Measurements from ENCODE around the gene PEX6.

The PEX6 gene

GRCh38 chr6:42978839-42979522 lies at the start of gene PEX6:
Gene PEX6 (minus strand): TSS chr6:42979181. CDS start chr6:42979150, 31 bp downstream.
- DNase-seq (ENCODE audit: low read depth, low spot score): no peak
- peak within 1 kb of the TSS; percentile 76 for H3K27ac ChIP-seq

GRCh38 chr6:43026365-43026764 lies 47.4 kb upstream of the PEX6 start:
- no peak for DNase-seq (ENCODE audit: low read depth, low spot score)
- no peak overlapping the region for H3K27ac ChIP-seq

- no peak overlapping the region for H3K27ac ChIP-seq
- DNase-seq (ENCODE audit: low read depth, low spot score): no peak
Observed at GRCh38 chr6:43024436-43024835, 45.5 kb upstream of the PEX6 start.

GRCh38 chr6:43021270-43022047 lies 42.5 kb upstream of the PEX6 start, which contains the start of gene RRP36:
Gene RRP36 (plus strand): TSS chr6:43021623. CDS start chr6:43021655, 32 bp downstream.
- DNase-seq (ENCODE audit: low read depth, low spot score): no peak
- peak within 1 kb of the TSS; percentile 73 for H3K27ac ChIP-seq

- DNase-seq (ENCODE audit: low read depth, low spot score): no peak
- H3K27ac ChIP-seq: peak overlapping the region; percentile 73
Observed at GRCh38 chr6:43020847-43021246, 41.9 kb upstream of the PEX6 start.

GRCh38 chr6:43020052-43020705 lies 41.2 kb upstream of the PEX6 start:
- no peak for DNase-seq (ENCODE audit: low read depth, low spot score)
- H3K27ac ChIP-seq: no peak overlapping the region

- no peak overlapping the region for H3K27ac ChIP-seq
- no peak for DNase-seq (ENCODE audit: low read depth, low spot score)
Observed at GRCh38 chr6:43019152-43019551, 40.2 kb upstream of the PEX6 start.

- DNase-seq (ENCODE audit: low read depth, low spot score): no peak
- H3K27ac ChIP-seq: no peak overlapping the region
Observed at GRCh38 chr6:43016943-43017334, 38.0 kb upstream of the PEX6 start.

GRCh38 chr6:43016176-43016942 lies 37.4 kb upstream of the PEX6 start:
- H3K27ac ChIP-seq: no peak overlapping the region
- DNase-seq (ENCODE audit: low read depth, low spot score): no peak

GRCh38 chr6:43014434-43014909 lies 35.5 kb upstream of the PEX6 start:
- DNase-seq (ENCODE audit: low read depth, low spot score): no peak
- H3K27ac ChIP-seq: no peak overlapping the region

- peak within 1 kb of the TSS; percentile 33 for H3K27ac ChIP-seq
- peak; percentile 98 for DNase-seq (ENCODE audit: low read depth, low spot score)
Observed at GRCh38 chr6:43013843-43014433, 35.0 kb upstream of the PEX6 start, which contains the start of the genes KLHDC3 and MEA1. Gene KLHDC3 (plus strand): TSS chr6:43014249. CDS start chr6:43017193, 2,944 bp downstream. Gene MEA1 (minus strand): TSS chr6:43013946. CDS start chr6:43013813, 133 bp downstream.

- no peak for DNase-seq (ENCODE audit: low read depth, low spot score)
- peak overlapping the region; percentile 33 for H3K27ac ChIP-seq
Observed at GRCh38 chr6:43013097-43013842, 34.3 kb upstream of the PEX6 start.

- no peak for DNase-seq (ENCODE audit: low read depth, low spot score)
- H3K27ac ChIP-seq: no peak overlapping the region
Observed at GRCh38 chr6:43012364-43012763, 33.4 kb upstream of the PEX6 start.

GRCh38 chr6:43011207-43011606 lies 32.2 kb upstream of the PEX6 start:
- no peak overlapping the region for H3K27ac ChIP-seq
- no peak for DNase-seq (ENCODE audit: low read depth, low spot score)

GRCh38 chr6:43009124-43009523 lies 30.1 kb upstream of the PEX6 start:
- H3K27ac ChIP-seq: no peak overlapping the region
- no peak for DNase-seq (ENCODE audit: low read depth, low spot score)

- H3K27ac ChIP-seq: no peak overlapping the region
- no peak for DNase-seq (ENCODE audit: low read depth, low spot score)
Observed at GRCh38 chr6:43007126-43007525, 28.1 kb upstream of the PEX6 start.

GRCh38 chr6:43006251-43006650 lies 27.3 kb upstream of the PEX6 start:
- H3K27ac ChIP-seq: peak overlapping the region; percentile 55
- no peak for DNase-seq (ENCODE audit: low read depth, low spot score)

GRCh38 chr6:43005844-43006243 lies 26.9 kb upstream of the PEX6 start:
- peak; percentile 14 for DNase-seq (ENCODE audit: low read depth, low spot score)
- peak overlapping the region; percentile 55 for H3K27ac ChIP-seq

- no peak for DNase-seq (ENCODE audit: low read depth, low spot score)
- no peak overlapping the region for H3K27ac ChIP-seq
Observed at GRCh38 chr6:43001843-43002242, 22.9 kb upstream of the PEX6 start.
